HG03175 (cell line): ENCODE data around the gene ASAP2.
"Not testable (repeated sequence)": the region's sequence is repeated elsewhere in the genome, so short reads cannot be mapped to it uniquely, and the experiment has no call there.

Experiments used
- ATAC-seq: cut with Tn5 transposase; IDR thresholded peaks from one replicate; pipeline ENCODE4 v1.9.1; 2021; ENCODE audit warnings: mild to moderate bottlenecking, moderate library complexity; ENCODE audit not compliant: unreplicated experiment

Gene ASAP2

DNA sequence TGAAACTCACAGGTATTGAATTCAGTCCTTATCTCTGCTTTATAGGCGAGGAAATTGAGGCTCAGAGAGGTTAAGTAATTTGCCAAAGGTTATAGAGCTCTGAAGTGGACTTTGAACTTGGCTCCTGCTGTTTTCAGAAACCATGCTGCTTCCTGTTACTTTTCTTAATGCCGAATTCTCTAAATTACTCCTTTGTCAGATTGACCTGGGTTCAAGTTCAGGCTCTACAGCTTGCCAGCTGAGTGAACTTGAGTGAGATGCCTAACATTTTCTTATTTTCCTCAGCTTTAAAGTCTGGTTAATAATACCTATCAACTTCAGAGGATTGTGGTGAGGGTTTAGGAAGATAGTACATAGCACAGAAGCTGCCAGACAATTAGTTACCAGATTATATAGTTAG, 3.4 kb downstream of the ASAP2 start:
- no peak for ATAC-seq

DNA sequence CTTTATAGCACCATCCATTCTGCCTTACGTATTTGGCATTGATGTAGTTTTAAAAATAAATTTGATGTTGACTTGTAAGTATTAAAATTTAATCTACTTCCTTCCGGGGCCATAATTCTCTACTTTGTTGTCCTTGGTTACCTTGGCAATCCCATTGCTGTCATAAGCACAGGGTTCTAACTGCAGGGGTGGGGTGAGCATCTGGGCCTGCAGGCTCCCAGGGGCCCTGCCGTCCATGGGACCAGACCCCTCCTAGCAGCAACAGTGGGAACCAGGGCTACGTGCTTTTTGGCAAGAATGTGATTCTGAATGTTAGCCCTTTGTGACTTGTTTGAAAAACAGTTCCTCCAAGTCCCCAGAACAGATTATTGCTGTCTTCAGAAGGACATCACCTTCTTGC, 4.9 kb downstream of the ASAP2 start:
- no peak for ATAC-seq

DNA sequence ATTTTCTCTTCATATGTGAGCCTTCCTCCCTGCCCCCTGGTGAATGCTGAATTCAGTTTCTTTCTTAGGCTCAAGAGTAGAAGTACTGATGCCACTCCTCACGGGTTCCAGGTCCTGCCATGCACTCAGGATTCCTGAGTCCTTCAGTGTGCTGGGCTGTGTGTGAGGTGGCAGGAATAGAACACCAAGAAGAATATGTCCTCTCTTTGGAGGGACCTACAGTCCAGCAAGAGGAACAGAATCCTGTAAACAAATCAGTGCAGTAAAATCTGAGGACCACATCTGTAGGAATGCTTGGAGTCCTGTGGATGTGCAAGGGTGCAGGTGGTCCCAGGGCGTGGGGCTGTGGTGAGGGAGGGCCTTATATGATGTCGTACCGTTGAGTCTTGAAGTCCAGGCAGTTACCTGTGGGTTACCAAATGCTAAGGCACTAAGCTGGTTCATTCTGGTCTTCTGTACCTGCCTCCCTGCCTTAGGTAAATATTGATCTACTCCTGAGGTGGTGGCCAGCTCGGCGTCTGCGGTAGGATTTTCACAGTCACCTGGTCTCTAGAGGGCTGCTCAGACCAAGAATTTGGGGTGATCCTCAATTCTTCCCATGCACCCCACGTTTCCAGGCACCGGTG, 5.5 kb downstream of the ASAP2 start:
- ATAC-seq: no peak

DNA sequence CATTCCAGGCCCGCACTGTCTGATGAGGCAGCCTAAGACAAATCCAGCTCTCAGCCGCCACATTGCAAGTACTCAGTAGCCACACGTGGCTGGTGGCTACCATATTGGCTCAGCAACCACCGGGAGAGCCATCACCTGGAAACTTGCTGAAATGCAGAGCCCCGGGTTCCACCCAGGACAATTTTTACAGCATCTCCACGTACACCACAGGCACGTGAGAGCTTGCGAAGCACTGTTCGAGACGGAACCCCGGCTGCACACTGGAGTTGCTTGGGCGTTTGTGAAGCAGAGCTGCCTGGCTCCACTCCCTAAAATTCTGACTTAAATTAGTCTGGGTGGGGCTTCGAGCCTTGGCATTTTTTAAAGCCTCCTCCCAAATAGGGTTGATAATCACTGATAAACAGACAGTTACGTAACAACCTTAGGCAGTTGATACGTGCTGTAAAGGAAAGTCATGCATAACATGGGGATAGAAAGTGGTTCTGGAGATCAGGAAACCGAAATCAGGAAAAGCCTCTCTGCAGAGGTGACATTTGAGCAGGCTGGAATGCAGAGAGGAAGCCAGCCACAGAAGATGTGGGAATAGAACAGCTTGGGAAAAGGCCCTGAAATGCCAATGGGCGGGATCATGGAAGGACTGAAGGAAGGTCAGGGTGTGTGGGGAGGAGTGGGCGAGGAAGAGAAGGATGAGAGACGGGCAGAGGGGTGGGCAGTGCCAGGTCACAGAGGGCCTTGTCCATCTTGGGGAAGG, 6.2 kb downstream of the ASAP2 start:
- no peak for ATAC-seq

DNA sequence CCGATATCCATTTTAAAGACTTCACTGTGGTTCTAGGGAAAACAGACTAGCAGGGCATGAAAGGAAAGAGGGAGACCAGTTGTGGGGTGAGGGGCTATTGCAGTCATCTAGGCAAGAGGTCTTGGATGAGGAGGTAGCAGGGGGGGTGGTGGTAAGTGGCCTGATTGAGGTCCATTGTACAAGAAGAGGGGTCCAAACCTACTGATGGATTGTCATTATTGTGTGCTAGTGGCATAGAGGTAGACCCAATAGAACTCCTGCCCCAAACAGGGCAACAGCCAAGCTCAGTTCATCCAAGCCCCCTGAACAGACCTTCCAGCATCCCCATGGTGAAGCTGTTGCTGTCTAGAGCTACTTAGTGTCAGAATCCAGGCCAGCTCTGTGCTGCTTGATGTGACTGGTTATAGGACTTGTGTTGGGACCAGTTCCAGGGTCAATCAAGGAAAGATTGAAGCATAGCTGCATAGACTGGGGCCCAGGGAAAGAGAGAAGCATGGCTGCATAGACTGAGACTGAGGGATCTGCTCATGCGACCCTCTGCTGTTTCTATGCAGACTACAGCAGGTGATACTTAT, 7.0 kb downstream of the ASAP2 start:
- no peak for ATAC-seq

DNA sequence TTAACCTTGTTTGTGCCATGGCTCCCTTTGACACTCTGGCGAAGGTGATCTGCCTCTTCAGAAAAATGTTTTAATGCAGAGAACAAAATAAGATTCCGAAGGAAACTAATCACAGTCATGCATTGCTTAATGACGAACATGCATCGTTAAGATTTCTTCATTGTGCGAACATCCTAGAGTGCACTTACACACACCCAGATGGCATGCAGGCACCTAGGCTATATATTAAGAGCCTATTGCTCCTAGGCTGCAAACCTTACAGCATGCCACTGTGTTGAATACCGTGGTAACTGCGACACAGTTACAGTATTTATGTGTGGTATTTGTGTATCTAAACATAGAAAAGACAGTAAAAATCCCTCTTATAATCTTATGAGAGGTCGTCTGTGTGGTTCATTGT, 8.3 kb downstream of the ASAP2 start:
- ATAC-seq: no peak

DNA sequence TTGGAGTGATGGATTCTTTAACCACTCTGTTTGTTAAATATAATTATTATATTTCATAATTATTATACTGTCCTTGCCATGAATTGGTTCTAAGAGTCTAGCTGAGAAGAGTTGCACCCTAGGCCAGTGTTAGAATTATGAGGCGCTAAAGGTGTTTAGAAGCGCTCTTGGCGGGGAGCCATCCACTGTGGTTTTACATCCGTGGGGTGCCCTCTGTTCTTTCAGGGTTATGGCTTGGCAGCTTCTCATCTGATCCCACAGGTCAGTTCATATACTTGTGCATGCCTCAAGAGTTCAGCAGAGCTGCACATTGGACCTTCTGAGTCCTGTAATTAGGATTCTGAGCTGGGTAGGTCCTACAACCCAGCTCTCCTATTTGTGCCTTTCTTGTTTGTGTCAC, 9.1 kb downstream of the ASAP2 start:
- no peak for ATAC-seq

DNA sequence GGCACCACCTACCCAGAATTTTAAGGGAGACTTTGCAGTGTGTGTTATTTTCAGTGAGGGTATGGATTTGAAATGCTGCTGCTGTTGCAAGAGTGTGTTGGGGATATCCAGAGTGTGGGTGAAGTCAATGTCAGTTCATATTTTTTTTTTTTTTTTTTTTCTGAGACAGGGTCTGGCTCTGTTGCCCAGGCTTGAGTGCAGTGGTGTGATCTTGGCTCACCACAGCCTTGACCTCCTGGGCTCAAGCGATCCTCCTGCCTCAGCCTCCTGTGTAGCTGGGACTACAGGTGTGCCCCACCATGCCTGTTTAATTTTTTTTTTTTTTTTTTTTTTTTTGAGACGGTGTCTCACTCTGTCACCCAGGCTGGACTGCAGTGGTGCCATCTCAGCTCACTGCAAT, 9.5 kb downstream of the ASAP2 start:
- ATAC-seq: not testable (repeated sequence)

DNA sequence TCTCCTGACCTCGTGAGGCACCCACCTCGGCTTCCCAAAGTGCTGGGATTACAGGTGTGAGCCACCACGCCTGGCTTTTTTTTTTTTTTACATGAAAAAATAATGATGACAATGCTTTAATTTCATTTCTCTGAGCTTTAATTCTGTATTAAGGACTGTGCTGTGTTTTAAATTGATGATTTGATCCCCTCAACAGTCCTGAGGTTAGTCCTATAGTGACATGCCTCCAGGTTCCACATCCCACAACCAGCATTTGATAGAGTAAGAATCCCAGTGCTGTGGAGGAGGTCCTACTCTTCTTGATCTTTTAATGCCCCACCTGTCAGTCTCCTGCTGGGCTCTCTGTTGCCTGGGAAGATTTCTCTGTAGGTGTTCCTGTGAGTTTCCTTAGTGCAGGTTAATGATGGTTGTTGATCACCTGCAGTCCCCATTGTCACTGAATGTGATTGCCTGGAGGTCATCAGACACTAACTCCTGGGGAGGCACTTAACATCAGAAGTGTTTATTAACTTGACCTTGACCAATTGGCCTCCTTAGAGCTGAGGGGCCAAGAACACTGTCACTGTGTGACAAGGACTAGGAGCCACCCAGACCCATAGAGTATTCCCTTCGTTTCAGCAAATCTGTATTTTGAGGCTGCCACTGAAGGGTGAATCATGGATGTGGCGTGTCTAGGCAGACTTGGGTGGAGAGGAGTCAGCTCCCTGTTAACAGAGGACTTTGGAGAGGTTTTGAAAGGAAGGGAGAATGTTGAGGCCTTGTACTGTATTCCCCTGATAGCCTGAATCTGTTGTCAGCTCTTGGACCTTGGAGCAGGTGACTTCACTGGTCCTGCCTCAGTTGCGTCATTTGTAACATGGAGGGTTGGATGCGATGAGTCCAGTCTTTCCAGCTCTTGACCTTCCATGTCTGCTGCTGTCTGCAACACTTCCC, 11.5 kb downstream of the ASAP2 start:
- ATAC-seq: no peak

DNA sequence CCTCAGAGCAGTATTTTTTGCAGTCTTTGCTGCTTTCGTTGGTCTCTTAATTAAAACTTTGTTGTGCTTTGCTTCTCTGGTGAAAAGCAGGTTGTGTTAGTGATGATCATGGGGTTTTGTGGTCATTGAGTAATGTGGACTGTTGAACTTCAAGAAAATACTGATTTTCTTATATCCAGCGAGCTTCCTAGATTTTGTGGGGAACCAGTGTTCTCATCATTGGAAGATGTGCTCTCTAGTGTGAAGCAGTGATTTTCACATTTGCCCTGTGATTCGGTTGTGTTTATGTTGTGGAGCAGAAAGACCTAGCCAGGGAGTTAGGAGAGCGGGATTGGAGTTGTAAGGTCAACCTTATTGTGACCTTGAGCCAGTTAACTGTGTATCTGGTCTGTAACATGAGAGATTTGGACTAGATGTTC, 12.4 kb downstream of the ASAP2 start:
- ATAC-seq: no peak

DNA sequence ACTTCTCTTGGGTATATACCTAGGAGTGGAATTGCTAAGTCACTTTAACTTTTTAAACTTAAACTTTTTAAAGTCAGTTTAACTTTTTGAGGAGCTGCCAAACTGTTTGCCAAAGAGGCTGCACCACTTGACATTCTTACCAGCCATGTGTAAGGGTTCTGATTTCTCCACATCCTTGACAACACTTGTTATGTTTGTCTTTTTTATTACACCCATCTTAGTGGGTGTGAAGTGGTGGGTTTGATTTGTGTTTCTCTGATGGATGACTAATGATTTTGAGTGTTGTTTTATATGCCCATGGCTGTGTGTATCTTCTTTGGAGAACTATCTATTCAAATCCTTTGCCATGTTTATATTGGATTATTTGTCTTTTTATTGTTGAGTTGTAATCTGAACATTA, 13.6 kb downstream of the ASAP2 start:
- ATAC-seq: no peak

DNA sequence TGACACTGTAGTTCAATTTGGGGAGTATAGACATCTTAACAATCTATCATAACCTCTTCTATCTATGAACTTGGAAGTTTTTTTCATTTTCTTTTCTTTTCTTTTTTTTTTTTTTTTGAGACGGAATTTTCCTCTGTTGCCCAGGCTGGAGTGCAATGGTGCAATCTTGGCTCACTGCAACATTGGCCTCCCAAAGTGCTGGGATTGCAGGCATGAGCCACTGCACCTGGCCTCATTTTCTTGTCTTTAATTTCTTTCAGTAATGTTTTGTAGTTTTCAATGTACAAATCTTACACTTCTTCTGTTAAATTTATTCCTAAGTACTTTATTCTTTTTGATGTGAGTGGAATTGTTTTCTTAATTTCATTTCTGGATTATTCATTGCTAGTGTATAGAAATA, 14.6 kb downstream of the ASAP2 start:
- no peak for ATAC-seq

DNA sequence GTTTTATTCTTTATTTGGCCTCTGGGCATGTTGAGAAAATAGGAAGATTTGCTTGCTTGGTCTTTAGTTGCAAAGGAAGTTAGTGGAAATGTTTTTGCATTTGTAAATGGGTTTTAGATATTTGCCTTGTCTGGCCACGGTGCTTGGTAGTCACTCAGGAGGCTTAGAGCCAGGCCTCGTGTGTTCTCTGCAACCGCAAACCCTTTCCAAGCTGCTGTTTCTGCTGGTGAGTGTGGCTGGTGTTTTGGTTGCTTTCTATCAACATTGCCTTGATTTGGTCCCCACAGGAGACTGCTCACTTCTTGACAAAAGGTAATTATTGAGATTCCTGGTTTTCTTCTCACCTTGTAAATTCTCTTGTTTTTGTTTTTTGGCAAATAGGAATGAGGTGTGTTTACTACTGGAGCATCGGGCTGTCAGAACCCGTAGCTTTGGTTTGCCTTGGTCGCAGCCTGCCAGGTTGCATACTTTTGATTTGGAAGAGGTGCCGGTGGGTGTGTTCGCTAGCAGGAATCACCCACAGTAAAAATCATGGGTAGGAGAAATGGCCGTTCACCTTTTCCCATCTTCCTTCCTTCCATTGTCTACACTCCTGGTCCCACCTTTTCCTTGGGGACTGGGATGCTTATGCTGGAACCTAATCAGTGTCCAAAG, 15.8 kb downstream of the ASAP2 start:
- ATAC-seq: no peak

DNA sequence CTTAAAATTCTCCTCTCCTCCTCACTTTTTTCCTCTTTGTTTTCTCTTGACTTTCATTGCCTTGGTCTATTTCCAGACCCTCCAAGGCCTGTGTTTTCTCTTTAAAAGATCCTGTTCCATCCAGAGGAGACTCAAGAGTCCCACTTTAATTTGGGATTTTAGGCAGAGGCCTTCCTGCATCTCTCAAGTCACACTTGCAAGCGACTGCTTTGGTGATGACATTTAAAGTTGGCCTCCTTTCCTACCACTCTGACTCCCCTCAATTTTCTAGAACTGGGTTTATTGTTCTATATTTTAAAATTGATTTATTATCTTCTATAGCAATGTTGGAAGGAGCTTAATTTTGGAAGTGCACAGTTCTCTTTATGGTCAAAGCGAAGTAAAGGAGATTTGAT, 16.3 kb downstream of the ASAP2 start:
- no peak for ATAC-seq

DNA sequence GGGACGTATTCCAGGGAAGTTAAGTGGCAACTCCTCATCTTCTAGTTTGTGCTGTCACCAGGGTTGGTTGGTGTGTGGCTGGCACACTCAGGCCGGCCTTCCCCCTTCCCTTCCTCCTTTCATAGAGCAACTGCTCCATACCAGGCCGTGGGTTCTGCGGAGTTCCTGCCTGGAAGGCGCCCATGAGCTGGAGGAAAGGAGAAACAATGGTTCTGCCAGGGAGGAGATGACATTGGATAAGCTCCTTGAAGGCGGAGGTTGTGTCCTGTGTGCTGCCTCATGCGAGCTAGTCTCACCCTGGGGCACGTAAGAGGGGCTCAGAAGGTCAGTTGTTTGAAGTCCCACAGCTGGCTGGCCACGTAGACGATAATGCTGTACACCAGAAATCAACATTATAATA, 19.2 kb downstream of the ASAP2 start:
- ATAC-seq: no peak

DNA sequence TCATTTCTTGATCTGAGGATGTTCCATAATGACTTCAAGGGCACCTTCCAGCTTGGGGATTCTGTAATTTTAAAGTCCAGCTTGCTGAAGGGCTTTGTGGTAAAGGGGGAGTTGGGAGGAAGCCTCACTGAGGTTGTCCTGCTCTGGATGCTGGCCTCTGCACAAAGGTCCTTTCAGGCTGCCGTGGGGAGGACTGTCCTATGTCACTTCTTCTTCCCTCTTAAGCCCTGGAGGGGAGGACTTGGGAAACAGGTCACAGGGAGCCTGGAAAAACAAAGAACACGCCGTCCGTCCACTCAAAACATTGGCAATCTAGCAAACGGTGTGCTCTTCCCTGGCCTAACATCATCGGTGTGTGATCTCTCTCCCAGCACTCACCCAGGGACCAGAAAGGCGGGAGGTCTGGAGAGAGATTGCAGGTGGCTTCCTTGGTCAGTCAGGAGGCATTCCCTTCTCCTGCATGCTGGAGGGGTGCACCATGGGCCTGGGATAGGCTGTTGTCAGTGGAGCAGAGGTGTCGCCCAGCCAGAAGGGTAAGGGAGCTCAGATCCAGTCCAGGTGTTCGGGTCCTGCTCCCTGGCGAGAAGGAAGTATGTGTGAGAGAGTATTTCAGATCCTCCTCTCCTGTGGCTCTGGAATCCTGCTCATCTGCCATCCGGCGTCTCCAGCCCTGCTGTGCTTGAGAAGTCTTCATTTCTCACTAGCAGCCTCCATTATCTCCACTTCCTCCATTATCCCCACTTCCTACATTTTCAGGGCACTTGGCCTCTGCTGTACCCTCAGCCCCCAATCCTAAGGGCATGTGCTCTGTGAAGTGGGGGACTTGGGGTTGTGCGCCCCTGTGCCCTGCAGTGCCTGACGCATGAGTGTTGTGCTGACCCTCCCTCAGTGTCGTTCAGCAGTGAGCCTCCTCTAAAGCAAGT, 20.1 kb downstream of the ASAP2 start:
- no peak for ATAC-seq

DNA sequence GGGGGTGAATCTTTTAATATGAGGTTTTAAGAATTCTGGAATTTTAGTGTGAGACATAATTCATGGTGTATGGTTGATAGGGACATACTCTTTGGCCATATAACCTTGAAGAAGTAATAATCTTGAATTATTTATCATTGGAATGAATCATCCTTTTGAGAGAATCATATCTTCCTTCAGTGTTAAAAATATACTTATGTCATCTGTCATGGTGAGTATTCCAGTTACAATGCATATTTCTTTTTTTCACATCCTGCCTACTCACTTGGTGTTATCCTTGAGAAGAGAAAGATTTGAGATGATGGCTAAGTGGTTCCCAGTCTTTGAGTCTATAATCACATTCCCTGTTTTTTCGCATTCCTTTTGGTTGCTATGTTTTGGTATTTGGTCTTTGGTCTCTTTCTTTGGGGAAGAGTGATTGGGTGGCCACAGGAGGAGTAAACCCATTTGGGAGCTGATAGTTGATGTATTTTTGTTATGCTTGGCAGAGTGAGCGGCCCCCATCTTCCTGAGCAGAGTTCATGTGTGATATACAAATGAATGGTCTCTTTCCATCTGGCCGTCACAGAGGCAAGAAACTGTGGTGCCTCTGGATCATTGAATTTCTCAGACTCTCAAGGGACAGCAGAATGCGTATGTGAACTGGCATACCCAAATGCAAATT, 21.6 kb downstream of the ASAP2 start:
- ATAC-seq: no peak

DNA sequence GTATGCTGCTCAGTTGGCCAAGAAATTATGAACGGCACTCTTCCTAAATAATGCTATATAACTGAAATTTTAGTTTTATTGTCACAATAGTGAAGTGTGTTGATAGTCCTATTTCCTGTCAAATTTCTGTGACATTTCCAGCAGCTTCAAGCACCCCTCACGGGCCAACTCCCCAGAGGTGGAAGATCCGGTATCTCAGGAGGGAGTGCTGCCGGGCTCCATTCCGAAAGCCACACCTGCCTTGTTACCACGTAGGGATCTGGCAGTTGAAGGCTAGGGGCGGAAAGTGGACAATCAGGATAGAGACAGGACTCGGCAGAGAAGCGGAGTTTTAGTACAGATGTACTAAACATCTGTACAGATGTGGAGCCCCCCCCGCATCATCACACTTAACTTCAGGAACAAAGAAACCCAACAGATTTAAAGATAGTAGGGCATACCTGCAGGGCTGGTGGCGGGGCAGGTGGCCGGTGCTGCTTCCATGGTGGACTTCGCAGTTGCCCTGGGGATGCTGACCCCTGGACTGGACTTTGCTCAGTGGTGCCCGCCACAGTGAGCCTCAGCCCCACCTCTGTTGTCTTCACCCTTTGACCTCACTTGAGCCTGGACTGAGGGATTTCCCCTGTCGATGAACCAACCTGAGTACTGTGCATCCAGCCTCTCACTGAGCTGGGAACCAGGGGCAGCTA, 22.3 kb downstream of the ASAP2 start:
- ATAC-seq: no peak

DNA sequence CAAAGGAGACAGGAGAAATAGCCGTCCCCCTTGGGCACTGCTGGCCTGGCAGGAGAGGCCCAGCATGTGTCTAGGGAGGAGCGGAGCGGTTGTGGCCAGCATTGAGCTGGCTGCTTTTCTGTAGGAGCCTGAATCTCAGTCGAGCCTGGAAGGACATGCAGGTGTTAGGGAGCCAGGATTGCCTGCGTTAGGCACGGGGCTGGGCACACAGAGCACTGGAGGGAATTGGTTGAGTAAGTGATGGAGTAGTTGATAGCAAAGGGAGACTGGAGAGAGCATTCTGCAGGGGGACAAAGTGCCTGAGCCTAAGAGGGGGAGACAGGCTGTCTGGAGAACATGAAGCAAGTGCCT, 22.8 kb downstream of the ASAP2 start:
- no peak for ATAC-seq
